HEK293 (cell line): ENCODE data around the gene CDKN2D.
A peak's percentile ranks its signal among the peaks of the same experiment; 100 is the strongest.

ENCODE experiments used
- CTCF ChIA-PET: fragments of 350-600 bp; formaldehyde crosslinking; extraction: SDS; loops from one replicate; lab custom pipeline; 2021; ENCODE audit warnings: antibody characterized with exemption; lab: Yijun Ruan, JAX
- POLR2A ChIA-PET: fragments of 300-600 bp; formaldehyde crosslinking; extraction: SDS; loops from one replicate; lab custom pipeline; 2020; ENCODE audit warnings: antibody characterized with exemption, inconsistent platforms; lab: Yijun Ruan, JAX
- H3K27ac ChIP-seq: fragments of 200-500 bp; sonication (Bioruptor generic); 2 replicates; pipeline ENCODE4 v1.5.1; 2014; ENCODE audit warnings: low read depth, low read length, control low read depth, inconsistent platforms; ENCODE audit errors: extremely low read depth
- H3K36me3 ChIP-seq, 2 experiments: fragments of 200-500 bp in 1 of 2; sonication (Bioruptor generic) in 1 of 2; 1 replicate in 1 of 2; 2 replicates in 1 of 2; pipeline ENCODE4 v1.5.1; 2014 to 2017; ENCODE audit warnings: inconsistent platforms in 2 of 2, low read length in 2 of 2; ENCODE audit not compliant: control insufficient read depth in 2 of 2, insufficient read depth in 1 of 2
- H3K4me1 ChIP-seq: fragments of 200-500 bp; sonication (Bioruptor generic); 2 replicates; pipeline ENCODE4 v1.5.1; 2014; ENCODE audit warnings: mild to moderate bottlenecking, low read length, inconsistent platforms; ENCODE audit not compliant: control insufficient read depth, insufficient read depth
- H3K4me3 ChIP-seq: 2 replicates; pipeline ENCODE4 v1.5.1; 2011; ENCODE audit warnings: low read depth, mild to moderate bottlenecking, control low read depth, low read length, moderate library complexity
- H3K9me3 ChIP-seq: fragments of 200-500 bp; sonication (Bioruptor generic); 2 replicates; pipeline ENCODE4 v1.5.1; 2014; ENCODE audit warnings: low read depth, low read length, inconsistent platforms; ENCODE audit not compliant: control insufficient read depth, insufficient read depth
- BCL11B ChIP-seq: fragments of 450-650 bp; formaldehyde crosslinking; IDR thresholded peaks from 2 replicates; pipeline ENCODE4 v1.5.1; 2016; ENCODE audit warnings: low read depth, missing biosample characterization, missing genetic modification characterization
- FEZF1 ChIP-seq: fragments of 450-650 bp; formaldehyde crosslinking; IDR thresholded peaks from 2 replicates; pipeline ENCODE4 v1.5.1; 2016; ENCODE audit warnings: missing biosample characterization, missing genetic modification characterization
- HIC1 ChIP-seq: fragments of 450-650 bp; formaldehyde crosslinking; IDR thresholded peaks from 2 replicates; pipeline ENCODE4 v1.5.1; 2016; ENCODE audit warnings: missing biosample characterization, missing genetic modification characterization
- HOXD13 ChIP-seq: sonication (generic); formaldehyde crosslinking; IDR thresholded peaks from 2 replicates; pipeline ENCODE4 v1.8.0; 2022; ENCODE audit warnings: missing genetic modification reagents, borderline replicate concordance
- IKZF3 ChIP-seq: fragments of 450-650 bp; IDR thresholded peaks from 2 replicates; pipeline ENCODE4 v1.5.0; 2018; ENCODE audit warnings: missing biosample characterization, mild to moderate bottlenecking, missing genetic modification characterization, moderate library complexity
- SP2 ChIP-seq: fragments of 450-650 bp; formaldehyde crosslinking; IDR thresholded peaks from 2 replicates; pipeline ENCODE4 v1.5.1; 2016; ENCODE audit warnings: missing biosample characterization, missing genetic modification characterization
- ZBTB44 ChIP-seq: fragments of 450-650 bp; IDR thresholded peaks from 2 replicates; pipeline ENCODE4 v1.5.1; 2018; ENCODE audit warnings: missing biosample characterization, mild to moderate bottlenecking, missing genetic modification characterization
- ZBTB8A ChIP-seq: fragments of 450-650 bp; formaldehyde crosslinking; IDR thresholded peaks from 2 replicates; pipeline ENCODE4 v1.5.1; 2016; ENCODE audit warnings: missing biosample characterization, missing genetic modification characterization
- ZNF223 ChIP-seq: fragments of 450-650 bp; formaldehyde crosslinking; IDR thresholded peaks from 2 replicates; pipeline ENCODE4 v1.5.1; 2016; ENCODE audit warnings: missing biosample characterization, missing genetic modification characterization
- ZNF239 ChIP-seq: fragments of 450-650 bp; formaldehyde crosslinking; IDR thresholded peaks from 2 replicates; pipeline ENCODE4 v1.5.1; 2016; ENCODE audit warnings: missing biosample characterization, missing genetic modification characterization
- ZNF26 ChIP-seq: fragments of 450-650 bp; formaldehyde crosslinking; IDR thresholded peaks from 2 replicates; pipeline ENCODE4 v1.5.1; 2016; ENCODE audit warnings: missing biosample characterization, missing genetic modification characterization
- ZNF513 ChIP-seq: fragments of 450-650 bp; IDR thresholded peaks from 2 replicates; pipeline ENCODE4 v1.5.1; 2018; ENCODE audit warnings: missing biosample characterization, missing genetic modification characterization
- ZNF548 ChIP-seq: fragments of 450-650 bp; formaldehyde crosslinking; IDR thresholded peaks from 2 replicates; pipeline ENCODE4 v1.5.1; 2016; ENCODE audit warnings: missing biosample characterization, missing genetic modification characterization
- ZNF629 ChIP-seq: fragments of 450-650 bp; formaldehyde crosslinking; IDR thresholded peaks from 2 replicates; pipeline ENCODE4 v1.5.1; 2017; ENCODE audit warnings: missing biosample characterization, missing genetic modification characterization
- ZNF658 ChIP-seq: fragments of 450-650 bp; formaldehyde crosslinking; IDR thresholded peaks from 2 replicates; pipeline ENCODE4; 2016; ENCODE audit warnings: missing biosample characterization, missing genetic modification characterization
- ZNF692 ChIP-seq: fragments of 450-650 bp; formaldehyde crosslinking; IDR thresholded peaks from 2 replicates; pipeline ENCODE4 v1.5.1; 2016; ENCODE audit warnings: missing biosample characterization, missing genetic modification characterization

Gene CDKN2D

GRCh38 chr19:10586396-10586795 lies 17.6 kb upstream of the CDKN2D start:
- H3K9me3 ChIP-seq, result no peaks in the 10 kb centered on the region
- TF ChIP-seq ZNF513 (tag by site-specific recombination) (no peak), ZNF548 (tag by site-specific recombination) (no peak), ZNF692 (tag by site-specific recombination) (no peak), ZNF26 (tag by site-specific recombination) (no peak), HOXD13 (CRISPR knock-in tag) (no peak), ZNF658 (tag by site-specific recombination) (no peak), FEZF1 (tag by site-specific recombination) (no peak)
- TF ChIP-seq, all 188 proteins: peak for 0
- Histone ChIP-seq H3K36me3 (no peaks in the 10 kb centered on the region), H3K27ac (no peak overlapping the region), H3K4me3 (no peak overlapping the region), H3K4me1 (no peaks in the 10 kb centered on the region)
- ChIA-PET POLR2A (interaction anchor here (0.7 kb wide), 1 partner anchor 9 kb away, joined by 4 read pairs; no protein-coding TSS in a partner anchor), CTCF (interaction anchor here (1.0 to 2.3 kb wide), 2 partner anchors 58 to 61 kb away, joined by 6 to 20 read pairs; no protein-coding TSS in a partner anchor)

- POLR2A ChIA-PET, result no interaction called here
- Histone ChIP-seq H3K4me1 (no peaks in the 10 kb centered on the region), H3K9me3 (no peaks in the 10 kb centered on the region), H3K4me3 (no peak overlapping the region), H3K36me3 (no peaks in the 10 kb centered on the region), H3K27ac (no peak overlapping the region)
- TF ChIP-seq ZBTB44 (no peak), ZNF239 (tag by site-specific recombination) (no peak), IKZF3 (no peak), BCL11B (tag by site-specific recombination) (no peak), ZNF629 (tag by site-specific recombination) (peak; percentile 47; the same call in 1 of the 2 replicates), HOXD13 (CRISPR knock-in tag) (no peak), ZNF692 (tag by site-specific recombination) (no peak), HIC1 (tag by site-specific recombination) (no peak), ZBTB8A (tag by site-specific recombination) (no peak), SP2 (tag by site-specific recombination) (peak; percentile 31), ZNF223 (tag by site-specific recombination) (no peak)
- CTCF ChIA-PET, result interaction anchor here (0.6 to 7.9 kb wide), 4 partner anchors 62 to 285 kb away, joined by 3 to 243 read pairs (median 85); partner anchors contain the start of gene QTRT1
Measured at GRCh38 chr19:10583036-10583776, 14.4 kb upstream of the CDKN2D start.
